Suppressor macrophage (primary cell): ENCODE results near the gene LFNG.
A peak's percentile ranks its signal among the peaks of the same experiment; 100 is the strongest.
"Not testable (repeated sequence)": the region's sequence is repeated elsewhere in the genome, so short reads cannot be mapped to it uniquely, and the experiment has no call there.

ENCODE experiments used
- DNase-seq, 4 experiments: peaks; one replicate each; pipeline ENCODE4 v3.0.0-alpha.2; 2020 to 2022

LFNG gene

GRCh38 chr7:2546776-2547586, 27.4 kb downstream of the LFNG start:
- no peak for DNase-seq

GRCh38 chr7:2551418-2551817, 31.8 kb downstream of the LFNG start:
- DNase-seq = no peak

- no peak for DNase-seq
Observed at GRCh38 chr7:2553108-2553507, 33.5 kb downstream of the LFNG start.

GRCh38 chr7:2553831-2554581, 34.4 kb downstream of the LFNG start:
- no peak for DNase-seq

GRCh38 chr7:2554661-2555111, 35.1 kb downstream of the LFNG start:
- DNase-seq = peak in 1 of 4 experiments; percentile 34

GRCh38 chr7:2555121-2556052, 35.8 kb downstream of the LFNG start, which contains the start of gene BRAT1:
BRAT1 (minus strand) TSS chr7:2555524; CDS start chr7:2554431, 1,093 bp downstream.
- DNase-seq = peak; percentile 94 to 98 (median 96)

- DNase-seq = peak; percentile 90 to 97 (median 94)
Observed at GRCh38 chr7:2558629-2559282, 39.2 kb downstream of the LFNG start, which contains the start of gene IQCE. IQCE (plus strand) TSS chr7:2558979; CDS start chr7:2559182, 203 bp downstream.

- DNase-seq = peak in 3 of 4 experiments; percentile 36 to 66 (median 48)
Observed at GRCh38 chr7:2559283-2559950, 39.8 kb downstream of the LFNG start.

- not testable (repeated sequence) for DNase-seq
Observed at GRCh38 chr7:2563955-2564354, 44.4 kb downstream of the LFNG start.

- no peak for DNase-seq
Observed at GRCh38 chr7:2564970-2565540, 45.5 kb downstream of the LFNG start.

- no peak for DNase-seq
Observed at GRCh38 chr7:2566348-2566889, 46.8 kb downstream of the LFNG start.

GRCh38 chr7:2566890-2567678, 47.5 kb downstream of the LFNG start:
- no peak for DNase-seq

- DNase-seq = peak; percentile 43 to 68 (median 62)
Observed at GRCh38 chr7:2567679-2568278, 48.2 kb downstream of the LFNG start.

- no peak for DNase-seq
Observed at GRCh38 chr7:2568521-2569223, 49.1 kb downstream of the LFNG start.

- DNase-seq = no peak
Observed at GRCh38 chr7:2569421-2569820, 49.8 kb downstream of the LFNG start.

- DNase-seq = no peak
Observed at GRCh38 chr7:2570021-2570420, 50.4 kb downstream of the LFNG start.

GRCh38 chr7:2571409-2571808, 51.8 kb downstream of the LFNG start:
- no peak for DNase-seq

GRCh38 chr7:2572101-2572842, 52.7 kb downstream of the LFNG start:
- no peak for DNase-seq
